Endodermal cell (in vitro differentiated cells): Measurements from ENCODE around the gene PAX5. TPM values are rescaled to one million over a fixed set of nuclear protein-coding genes. Genes with fewer than 3 reads are reported as not detected.

Experiments used
- DNase-seq: peaks from one replicate; pipeline ENCODE4 v3.0.0-alpha.2; 2017
- H3K27ac ChIP-seq: 2 replicates; pipeline ENCODE4 v1.5.1; 2013; ENCODE audit warnings: mild to moderate bottlenecking, low read depth, low read length, moderate library complexity
- H3K27me3 ChIP-seq: 2 replicates; pipeline ENCODE4 v1.6.1; 2013; ENCODE audit warnings: mild to moderate bottlenecking, low read length, moderate library complexity; ENCODE audit not compliant: insufficient read depth, control insufficient read depth, poor library complexity, severe bottlenecking
- H3K36me3 ChIP-seq: 2 replicates; pipeline ENCODE4 v1.7.0; 2013; ENCODE audit warnings: mild to moderate bottlenecking, low read length, moderate library complexity; ENCODE audit not compliant: control insufficient read depth, insufficient read depth
- H3K4me1 ChIP-seq: one replicate; pipeline ENCODE4 v1.7.0; 2013; ENCODE audit warnings: low read length; ENCODE audit not compliant: control insufficient read depth, insufficient read depth
- H3K4me3 ChIP-seq: 2 replicates; pipeline ENCODE4 v1.5.1; 2013; ENCODE audit warnings: mild to moderate bottlenecking, low read length, moderate library complexity
- H3K9ac ChIP-seq: 2 replicates; pipeline ENCODE4 v1.6.1; 2013; ENCODE audit warnings: mild to moderate bottlenecking, low read length, moderate library complexity; ENCODE audit not compliant: poor library complexity, severe bottlenecking; ENCODE audit errors: extremely low read depth
- H3K9me3 ChIP-seq: 2 replicates; pipeline ENCODE4 v1.6.1; 2013; ENCODE audit warnings: mild to moderate bottlenecking, low read length, moderate library complexity; ENCODE audit not compliant: control insufficient read depth
- H3K27ac Mint-ChIP-seq: 2 replicates; pipeline ENCODE4 v1.8.0; 2020; ENCODE audit warnings: mixed read lengths
- H3K27me3 Mint-ChIP-seq: 2 replicates; pipeline ENCODE4 v1.8.0; 2021; ENCODE audit warnings: mild to moderate bottlenecking, mixed read lengths; ENCODE audit not compliant: insufficient read depth
- H3K36me3 Mint-ChIP-seq: 2 replicates; pipeline ENCODE4 v1.8.0; 2020; ENCODE audit warnings: low read depth, mixed read lengths
- H3K4me1 Mint-ChIP-seq: 2 replicates; pipeline ENCODE4 v1.8.0; 2020; ENCODE audit warnings: mixed read lengths
- H3K4me3 Mint-ChIP-seq: 2 replicates; pipeline ENCODE4 v1.8.0; 2020; ENCODE audit warnings: mild to moderate bottlenecking, moderate library complexity, mixed read lengths
- H3K9me3 Mint-ChIP-seq: 2 replicates; pipeline ENCODE4 v1.8.0; 2020; ENCODE audit warnings: mild to moderate bottlenecking, mixed read lengths
- CTCF ChIP-seq: fragments of 200-600 bp; sonication (generic); conservative IDR thresholded peaks from 2 replicates; pipeline ENCODE4 v1.5.0; 2021; ENCODE audit warnings: antibody characterized with exemption, mild to moderate bottlenecking
- WGBS, 2 experiments: methylation state at CpG; one replicate each; pipeline versions ENCODE4 v1.1.5 to v1.1.7; 2013; ENCODE audit warnings: missing lambda C conversion rate in 2 of 2, mixed read lengths in 1 of 2; ENCODE audit not compliant: insufficient coverage in 1 of 2, insufficient read length in 1 of 2; 5-methylcytosine and 5-hydroxymethylcytosine counted together
- total RNA-seq, 2 donors: library from RNA; stranded (reverse); fragmentation: NEBNext Ultra II Directional in 1 of 2; extraction: Animal tissue kit (Norgen Biotek cat#: 25700) in 1 of 2; gene quantifications; 2 replicates in 1 of 2; 3 replicates in 1 of 2; pipeline ENCODE4 v1.2.1, GENCODE V29; 2021

The PAX5 gene
- total RNA-seq, 2 donors from 2014 or later: 0.15 TPM; not detected in 1

GRCh38 chr9:36903541-36904435, 130.3 kb downstream of the PAX5 start:
- peaks cover 35% of the 10 kb centered on the region for H3K27me3 ChIP-seq
- H3K4me3 Mint-ChIP-seq: no peak overlapping the region

GRCh38 chr9:36902861-36903524, 131.1 kb downstream of the PAX5 start:
- no peaks in the 10 kb centered on the region for H3K9me3 ChIP-seq
- H3K4me1 ChIP-seq: no peaks in the 10 kb centered on the region
- peaks cover 43% of the 10 kb centered on the region for H3K27me3 ChIP-seq
- Mint-ChIP-seq H3K9me3 (no peaks in the 10 kb centered on the region), H3K27ac (no peak overlapping the region), H3K36me3 (no peaks in the 10 kb centered on the region), H3K4me1 (no peaks in the 10 kb centered on the region), H3K27me3 (peaks cover 59% of the 10 kb centered on the region), H3K4me3 (no peak overlapping the region)
- no peak for TF ChIP-seq CTCF
- H3K36me3 ChIP-seq: no peaks in the 10 kb centered on the region
- DNase-seq: peak; percentile 22
- 80 to 92% methylated on average over 2 to 5 of the region's 5 CpGs for WGBS, 2 experiments
- H3K9ac ChIP-seq: no peak overlapping the region
- H3K27ac ChIP-seq: no peak overlapping the region
- no peak overlapping the region for H3K4me3 ChIP-seq

More at GRCh38 chr9:36903541-36904435, 130.3 kb downstream of the PAX5 start:
- peak; percentile 45 for DNase-seq
- no peaks in the 10 kb centered on the region for H3K9me3 Mint-ChIP-seq
- H3K27ac Mint-ChIP-seq: no peak overlapping the region
- H3K27me3 Mint-ChIP-seq: peaks cover 51% of the 10 kb centered on the region
- no peak overlapping the region for H3K27ac ChIP-seq
- H3K4me1 Mint-ChIP-seq: no peaks in the 10 kb centered on the region
- H3K4me3 ChIP-seq: no peak overlapping the region
- 87 to 89% methylated on average over 4 of the region's 4 CpGs for WGBS, 2 experiments
- H3K36me3 ChIP-seq: no peaks in the 10 kb centered on the region
- no peak overlapping the region for H3K9ac ChIP-seq
- no peaks in the 10 kb centered on the region for H3K9me3 ChIP-seq
- no peaks in the 10 kb centered on the region for H3K4me1 ChIP-seq
- no peak for TF ChIP-seq CTCF
- H3K36me3 Mint-ChIP-seq: no peaks in the 10 kb centered on the region

- Mint-ChIP-seq H3K4me3 (no peak overlapping the region), H3K36me3 (no peaks in the 10 kb centered on the region), H3K27ac (no peak overlapping the region), H3K4me1 (peaks cover 1% of the 10 kb centered on the region), H3K27me3 (peaks cover 63% of the 10 kb centered on the region), H3K9me3 (no peaks in the 10 kb centered on the region)
- Histone ChIP-seq H3K9ac (no peak overlapping the region), H3K4me3 (no peak overlapping the region), H3K27ac (no peak overlapping the region), H3K27me3 (peaks cover 51% of the 10 kb centered on the region), H3K4me1 (no peaks in the 10 kb centered on the region), H3K36me3 (no peaks in the 10 kb centered on the region), H3K9me3 (no peaks in the 10 kb centered on the region)
- no peak for TF ChIP-seq CTCF
- peak; percentile 28 for DNase-seq
- WGBS, 2 experiments: 83 to 88% methylated on average over 5 to 8 of the region's 8 CpGs
Measured at GRCh38 chr9:36902080-36902716, 131.9 kb downstream of the PAX5 start.
